Right cardiac atrium (tissue), 5 donors: ENCODE measurements around the gene PAN3. TPM values are rescaled to one million over a fixed set of nuclear protein-coding genes. Genes with fewer than 3 reads are reported as not detected.

Experiments
- ATAC-seq, 2 donors: fragments of 200-7000 bp; cut with Tn5 transposase; one replicate each; pipeline versions ENCODE4 v1.8.0 to v1.9.1; 2020; ENCODE audit warnings: moderate library complexity in 2 of 2, mild to moderate bottlenecking in 1 of 2
- DNase-seq, 3 donors: peaks; one replicate each; pipeline ENCODE4 v3.0.0-alpha.2; 2020
- H3K27ac ChIP-seq: one replicate; pipeline ENCODE4 v1.5.1; 2013; ENCODE audit warnings: mild to moderate bottlenecking, low read length, control low read depth, moderate library complexity
- H3K27me3 ChIP-seq: one replicate; pipeline ENCODE4 v1.6.1; 2013; ENCODE audit not compliant: control insufficient read depth, insufficient read depth
- H3K4me1 ChIP-seq: one replicate; pipeline ENCODE4 v1.6.1; 2013; ENCODE audit warnings: low read length; ENCODE audit not compliant: control insufficient read depth, insufficient read depth
- H3K4me3 ChIP-seq: one replicate; pipeline ENCODE4 v1.5.1; 2013; ENCODE audit warnings: low read length, control low read depth
- H3K9me3 ChIP-seq: one replicate; pipeline ENCODE4 v1.6.1; 2013; ENCODE audit warnings: low read length; ENCODE audit not compliant: control insufficient read depth
- WGBS: extraction: QIAGEN DNeasy Blood & Tissue Kit; methylation state at CpG from one replicate; pipeline ENCODE4 v1.1.7; 2013; 5-methylcytosine and 5-hydroxymethylcytosine counted together
- intact Hi-C, 4 donors: fragments of 100-400 bp; cut with DNase I; formaldehyde crosslinking; loops; one replicate each; pipeline versions ENCODE4 v1.11.0 to v1.14.0; 2022 to 2023
- polyA plus RNA-seq: library from polyadenylated mRNA; stranded (reverse); fragments of 200-250 nt; gene quantifications from one replicate; pipeline ENCODE4 v1.2.3, GENCODE V29; 2013
- total RNA-seq, 4 donors: library from RNA; stranded (reverse); fragmentation: NEBNext Ultra II Directional; extraction: Animal tissue kit (Norgen Biotek cat#: 25700); gene quantifications; one replicate each; pipeline ENCODE4 v1.2.1, GENCODE V29; 2021
- donor health status: healthy with polysubstance abuse.
- donor health status: DM: no; HTN: yes; CAD: no.
- donor health status: DM: no; HTN: no; CAD: no.
- donor health status: DM: no; HTN: yes; CAD: no; lungs with severe emphysema.
- donor health status: DM: yes; HTN: yes; CAD: no.

PAN3 gene
- total and polyA plus RNA-seq, 5 donors, result 4.9 to 14.6 (median 12.8) TPM

- Histone ChIP-seq H3K9me3 (no peaks in the 10 kb centered on the region), H3K27me3 (no peaks in the 10 kb centered on the region), H3K27ac (no peak overlapping the region), H3K4me1 (peaks cover 2% of the 10 kb centered on the region), H3K4me3 (no peak overlapping the region)
- intact Hi-C loops, result no loop called here
- ATAC-seq (no peak), DNase-seq (no peak)
These were observed 35.4 kb downstream of the PAN3 start for GRCh38 chr13:28173793-28174192.

GRCh38 chr13:28177327-28177726, 39.0 kb downstream of the PAN3 start:
- no peaks in the 10 kb centered on the region for H3K27me3 ChIP-seq
- intact Hi-C loops, result no loop called here
- H3K27ac ChIP-seq, result no peak overlapping the region
- ATAC-seq (no peak), DNase-seq (no peak)
- no peak overlapping the region for H3K4me3 ChIP-seq
- H3K4me1 ChIP-seq, result no peaks in the 10 kb centered on the region
- H3K9me3 ChIP-seq, result no peaks in the 10 kb centered on the region

- Histone ChIP-seq H3K27ac (no peak overlapping the region), H3K4me3 (no peak overlapping the region), H3K4me1 (no peaks in the 10 kb centered on the region), H3K27me3 (no peaks in the 10 kb centered on the region), H3K9me3 (no peaks in the 10 kb centered on the region)
- intact Hi-C loops, result no loop called here
- WGBS, result 89% methylated on average over 1 of the region's 1 CpG
- DNase-seq, result no peak
- no peak for ATAC-seq
These were observed 39.5 kb downstream of the PAN3 start for GRCh38 chr13:28177877-28178276.

- Histone ChIP-seq H3K4me1 (no peaks in the 10 kb centered on the region), H3K27ac (no peak overlapping the region), H3K9me3 (no peaks in the 10 kb centered on the region), H3K27me3 (no peaks in the 10 kb centered on the region), H3K4me3 (no peak overlapping the region)
- ATAC-seq, result no peak
- intact Hi-C loops, result no loop called here
- DNase-seq, result no peak
These were observed 41.6 kb downstream of the PAN3 start for GRCh38 chr13:28179974-28180373.

GRCh38 chr13:28181413-28181812, 43.1 kb downstream of the PAN3 start:
- ATAC-seq (no peak), DNase-seq (no peak)
- Histone ChIP-seq H3K27me3 (no peaks in the 10 kb centered on the region), H3K27ac (no peak overlapping the region), H3K4me1 (no peaks in the 10 kb centered on the region), H3K4me3 (no peak overlapping the region), H3K9me3 (no peaks in the 10 kb centered on the region)
- WGBS, result 78% methylated on average over 2 of the region's 2 CpGs
- intact Hi-C loops, result no loop called here

GRCh38 chr13:28185256-28185655, 46.9 kb downstream of the PAN3 start:
- Histone ChIP-seq H3K9me3 (no peaks in the 10 kb centered on the region), H3K4me1 (no peaks in the 10 kb centered on the region), H3K4me3 (no peak overlapping the region), H3K27ac (no peak overlapping the region), H3K27me3 (no peaks in the 10 kb centered on the region)
- DNase-seq (no peak), ATAC-seq (peak in 1 of 2 donors; percentile 90)
- 25% methylated on average over 2 of the region's 2 CpGs for WGBS
- intact Hi-C loops, result no loop called here

- no peak for ATAC-seq
- no peak for DNase-seq
- H3K9me3 ChIP-seq, result no peaks in the 10 kb centered on the region
- intact Hi-C loops, result no loop called here
- H3K27me3 ChIP-seq, result no peaks in the 10 kb centered on the region
- H3K4me3 ChIP-seq, result no peak overlapping the region
- WGBS, result 92% methylated on average over 3 of the region's 3 CpGs
- no peaks in the 10 kb centered on the region for H3K4me1 ChIP-seq
- no peak overlapping the region for H3K27ac ChIP-seq
These were observed 60.7 kb downstream of the PAN3 start for GRCh38 chr13:28199089-28199488.

GRCh38 chr13:28204043-28204442, 65.7 kb downstream of the PAN3 start:
- intact Hi-C loops, result no loop called here
- no peaks in the 10 kb centered on the region for H3K9me3 ChIP-seq
- ATAC-seq (no peak), DNase-seq (no peak)
- no peaks in the 10 kb centered on the region for H3K4me1 ChIP-seq
- no peaks in the 10 kb centered on the region for H3K27me3 ChIP-seq
- no peak overlapping the region for H3K4me3 ChIP-seq
- WGBS, result 94% methylated on average over 5 of the region's 5 CpGs
- no peak overlapping the region for H3K27ac ChIP-seq

- 96% methylated on average over 5 of the region's 5 CpGs for WGBS
- Histone ChIP-seq H3K27ac (no peak overlapping the region), H3K4me1 (no peaks in the 10 kb centered on the region), H3K9me3 (no peaks in the 10 kb centered on the region), H3K27me3 (no peaks in the 10 kb centered on the region), H3K4me3 (no peak overlapping the region)
- intact Hi-C loops, result no loop called here
- no peak for ATAC-seq
- DNase-seq, result no peak
These were observed 66.5 kb downstream of the PAN3 start for GRCh38 chr13:28204690-28205443.

GRCh38 chr13:28218679-28219078, 80.3 kb downstream of the PAN3 start:
- Histone ChIP-seq H3K4me1 (peaks cover 1% of the 10 kb centered on the region), H3K4me3 (no peak overlapping the region), H3K9me3 (no peaks in the 10 kb centered on the region), H3K27me3 (no peaks in the 10 kb centered on the region), H3K27ac (no peak overlapping the region)
- no peak for ATAC-seq
- DNase-seq, result no peak
- 87% methylated on average over 4 of the region's 4 CpGs for WGBS
- intact Hi-C loops, result no loop called here

GRCh38 chr13:28219408-28220099, 81.2 kb downstream of the PAN3 start:
- Histone ChIP-seq H3K27ac (no peak overlapping the region), H3K27me3 (no peaks in the 10 kb centered on the region), H3K9me3 (no peaks in the 10 kb centered on the region), H3K4me3 (no peak overlapping the region), H3K4me1 (peaks cover 1% of the 10 kb centered on the region)
- intact Hi-C loops, result no loop called here
- ATAC-seq (no peak), DNase-seq (no peak)
- WGBS, result 98% methylated on average over 4 of the region's 4 CpGs
